ENCODE results near the gene EVA1C.
"Not testable (repeated sequence)": the region's sequence is repeated elsewhere in the genome, so short reads cannot be mapped to it uniquely, and the experiment has no call there.

Gene EVA1C

GRCh38 chr21:32426066-32426465, 13.6 kb downstream of the EVA1C start:
- DNase-seq: no peak

GRCh38 chr21:32426592-32427051, 14.1 kb downstream of the EVA1C start:
- no peak for DNase-seq

- DNase-seq: no peak
These were observed 15.6 kb downstream of the EVA1C start for GRCh38 chr21:32427958-32428623.

- DNase-seq: not testable (repeated sequence)
These were observed 20.6 kb downstream of the EVA1C start for GRCh38 chr21:32432982-32433660.

GRCh38 chr21:32437729-32438128, 25.2 kb downstream of the EVA1C start:
- DNase-seq: no peak

- DNase-seq: no peak
These were observed 30.2 kb downstream of the EVA1C start for GRCh38 chr21:32442566-32443318.

- DNase-seq: no peak
These were observed 32.6 kb downstream of the EVA1C start for GRCh38 chr21:32445101-32445500.

GRCh38 chr21:32446440-32446839, 33.9 kb downstream of the EVA1C start:
- not testable (repeated sequence) for DNase-seq

- no peak for DNase-seq
These were observed 34.7 kb downstream of the EVA1C start for GRCh38 chr21:32447224-32447623.

- DNase-seq: no peak
These were observed 36.5 kb downstream of the EVA1C start for GRCh38 chr21:32448803-32449594.

- DNase-seq: not testable (repeated sequence)
These were observed 38.6 kb downstream of the EVA1C start for GRCh38 chr21:32450881-32451701.

- DNase-seq: not testable (repeated sequence)
These were observed 39.7 kb downstream of the EVA1C start for GRCh38 chr21:32452191-32452590.

- DNase-seq: no peak
These were observed 40.1 kb downstream of the EVA1C start for GRCh38 chr21:32452641-32453040.

- DNase-seq: no peak
These were observed 43.0 kb downstream of the EVA1C start for GRCh38 chr21:32455548-32455947.

- DNase-seq: no peak
These were observed 44.0 kb downstream of the EVA1C start for GRCh38 chr21:32456497-32456918.

GRCh38 chr21:32457360-32457840, 44.9 kb downstream of the EVA1C start:
- DNase-seq: no peak

- DNase-seq: no peak
These were observed 45.5 kb downstream of the EVA1C start for GRCh38 chr21:32457962-32458361.

- no peak for DNase-seq
These were observed 47.5 kb downstream of the EVA1C start for GRCh38 chr21:32459972-32460371.

GRCh38 chr21:32461503-32461902, 49.0 kb downstream of the EVA1C start:
- DNase-seq: no peak

GRCh38 chr21:32462564-32462963, 50.1 kb downstream of the EVA1C start:
- not testable (repeated sequence) for DNase-seq

GRCh38 chr21:32463367-32463766, 50.9 kb downstream of the EVA1C start:
- DNase-seq: no peak

GRCh38 chr21:32463889-32464300, 51.4 kb downstream of the EVA1C start:
- no peak for DNase-seq
